MCF 10A (cell line): ENCODE results near the gene CFAP97D2. TPM values are rescaled to one million over a fixed set of nuclear protein-coding genes. Genes with fewer than 3 reads are reported as not detected.
"Not testable (repeated sequence)": the region's sequence is repeated elsewhere in the genome, so short reads cannot be mapped to it uniquely, and the experiment has no call there.

Experiments
- BruUV-seq: library from RNA; stranded (reverse); fragments of 400-500 nt; replicated peaks from 2 replicates; lab custom pipeline; 2021; lab: Mats Ljungman, UMichigan
- CTCF ChIA-PET: fragments of 300-600 bp; sonication (Branson Sonifier 250); formaldehyde crosslinking; extraction: SDS; loops from one replicate; lab custom pipeline; 2021; ENCODE audit warnings: antibody characterized with exemption, inconsistent platforms; lab: Yijun Ruan, JAX
- POLR2A ChIA-PET: fragments of 300-600, 350-650 bp; sonication (Branson Sonifier 250); formaldehyde crosslinking; extraction: SDS; loops from one replicate; lab custom pipeline; 2020; ENCODE audit warnings: antibody characterized with exemption, inconsistent platforms; lab: Yijun Ruan, JAX
- DNase-seq: peaks from one replicate; pipeline ENCODE4 v3.0.0-alpha.2; 2018; ENCODE audit not compliant: unreplicated experiment
- H3K27ac Mint-ChIP-seq: one replicate; pipeline ENCODE4 v1.8.0; 2022; ENCODE audit warnings: mild to moderate bottlenecking, low read depth, mixed read lengths; ENCODE audit not compliant: unreplicated experiment
- H3K27me3 Mint-ChIP-seq: one replicate; pipeline ENCODE4 v1.8.0; 2022; ENCODE audit warnings: mixed read lengths; ENCODE audit not compliant: insufficient read depth, unreplicated experiment
- H3K36me3 Mint-ChIP-seq: one replicate; pipeline ENCODE4 v1.8.0; 2022; ENCODE audit warnings: mild to moderate bottlenecking, moderate library complexity, mixed read lengths; ENCODE audit not compliant: insufficient read depth, unreplicated experiment
- H3K4me1 Mint-ChIP-seq: one replicate; pipeline ENCODE4 v1.8.0; 2022; ENCODE audit warnings: mixed read lengths; ENCODE audit not compliant: insufficient read depth, unreplicated experiment
- H3K4me3 Mint-ChIP-seq: one replicate; pipeline ENCODE4 v1.8.0; 2022; ENCODE audit warnings: mild to moderate bottlenecking, moderate library complexity, mixed read lengths; ENCODE audit not compliant: unreplicated experiment
- H3K9me3 Mint-ChIP-seq: one replicate; pipeline ENCODE4 v1.8.0; 2022; ENCODE audit warnings: mixed read lengths; ENCODE audit not compliant: unreplicated experiment
- intact Hi-C: fragments of 100-400 bp; cut with micrococcal nuclease; formaldehyde crosslinking; loops from 2 replicates; pipeline ENCODE4 v1.14.1; 2022
- total RNA-seq: library from RNA; stranded (reverse); gene quantifications from 2 replicates; pipeline ENCODE4 v1.2.3, GENCODE V29; 2022
- TF ChIP-seq, protein P1 (sequence below): fragments of 200-600 bp; IDR thresholded peaks from one replicate; pipeline ENCODE4 v1.8.0; 2022; ENCODE audit warnings: antibody characterized with exemption, mild to moderate bottlenecking; ENCODE audit not compliant: unreplicated experiment

CFAP97D2 gene
- total RNA-seq, 1 experiment from 2014 or later = not detected

GRCh38 chr13:114259974-114260373, 80.9 kb downstream of the CFAP97D2 start:
- DNase-seq = no peak
- no TSS peak for BruUV-seq
- ChIA-PET POLR2A (no interaction called here), CTCF (interaction anchor here (0.6 kb wide), 1 partner anchor 490 kb away, joined by 3 read pairs; no protein-coding TSS in a partner anchor)
- TF ChIP-seq, protein P1, sequence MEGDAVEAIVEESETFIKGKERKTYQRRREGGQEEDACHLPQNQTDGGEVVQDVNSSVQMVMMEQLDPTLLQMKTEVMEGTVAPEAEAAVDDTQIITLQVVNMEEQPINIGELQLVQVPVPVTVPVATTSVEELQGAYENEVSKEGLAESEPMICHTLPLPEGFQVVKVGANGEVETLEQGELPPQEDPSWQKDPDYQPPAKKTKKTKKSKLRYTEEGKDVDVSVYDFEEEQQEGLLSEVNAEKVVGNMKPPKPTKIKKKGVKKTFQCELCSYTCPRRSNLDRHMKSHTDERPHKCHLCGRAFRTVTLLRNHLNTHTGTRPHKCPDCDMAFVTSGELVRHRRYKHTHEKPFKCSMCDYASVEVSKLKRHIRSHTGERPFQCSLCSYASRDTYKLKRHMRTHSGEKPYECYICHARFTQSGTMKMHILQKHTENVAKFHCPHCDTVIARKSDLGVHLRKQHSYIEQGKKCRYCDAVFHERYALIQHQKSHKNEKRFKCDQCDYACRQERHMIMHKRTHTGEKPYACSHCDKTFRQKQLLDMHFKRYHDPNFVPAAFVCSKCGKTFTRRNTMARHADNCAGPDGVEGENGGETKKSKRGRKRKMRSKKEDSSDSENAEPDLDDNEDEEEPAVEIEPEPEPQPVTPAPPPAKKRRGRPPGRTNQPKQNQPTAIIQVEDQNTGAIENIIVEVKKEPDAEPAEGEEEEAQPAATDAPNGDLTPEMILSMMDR = no peak
- Mint-ChIP-seq H3K27ac (no peak overlapping the region), H3K4me3 (no peak overlapping the region), H3K9me3 (no peaks in the 10 kb centered on the region), H3K27me3 (no peaks in the 10 kb centered on the region), H3K36me3 (peaks cover 90% of the 10 kb centered on the region), H3K4me1 (no peaks in the 10 kb centered on the region)
- intact Hi-C loops = no loop called here

DNA sequence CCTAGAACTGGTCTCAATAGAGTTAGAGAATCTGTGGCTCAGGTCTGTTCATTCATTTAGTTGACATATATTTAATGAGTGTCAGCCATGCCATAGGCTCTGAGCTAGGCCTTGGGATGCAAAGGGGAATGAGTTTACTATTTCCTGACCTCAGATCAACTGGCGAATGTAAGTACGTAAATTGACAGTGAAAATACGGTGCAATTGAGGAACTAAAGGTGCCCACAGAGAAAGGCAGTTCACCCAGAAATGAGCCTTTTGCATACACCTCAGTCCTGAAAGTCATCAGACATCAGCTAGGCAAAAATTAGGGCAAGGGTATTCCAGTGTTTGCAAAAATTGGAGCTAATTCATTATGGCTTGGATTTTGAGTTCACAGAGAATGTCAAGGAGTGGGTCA, 81.8 kb downstream of the CFAP97D2 start:
- POLR2A ChIA-PET = interaction anchor here (0.7 kb wide), 1 partner anchor 125 kb away, joined by 3 read pairs; no protein-coding TSS in a partner anchor
- peaks cover 90% of the 10 kb centered on the region for H3K36me3 Mint-ChIP-seq
- H3K4me1 Mint-ChIP-seq = no peaks in the 10 kb centered on the region
- peak overlapping the region; percentile 12 for H3K27ac Mint-ChIP-seq
- H3K4me3 Mint-ChIP-seq = no peak overlapping the region
- intact Hi-C loops = no loop called here
- H3K9me3 Mint-ChIP-seq = no peaks in the 10 kb centered on the region
- no peaks in the 10 kb centered on the region for H3K27me3 Mint-ChIP-seq
- TF ChIP-seq, protein P1 = no peak
- BruUV-seq = no TSS peak
- CTCF ChIA-PET = no interaction called here
- no peak for DNase-seq

- TF ChIP-seq, protein P1 = no peak
- Mint-ChIP-seq H3K27ac (peak overlapping the region; percentile 12), H3K4me1 (no peaks in the 10 kb centered on the region), H3K36me3 (peaks cover 90% of the 10 kb centered on the region), H3K4me3 (no peak overlapping the region), H3K9me3 (no peaks in the 10 kb centered on the region), H3K27me3 (no peaks in the 10 kb centered on the region)
- no TSS peak for BruUV-seq
- POLR2A ChIA-PET = interaction anchor here (0.7 kb wide), 1 partner anchor 125 kb away, joined by 3 read pairs; no protein-coding TSS in a partner anchor
- DNase-seq = no peak
- CTCF ChIA-PET = no interaction called here
- intact Hi-C loops = no loop called here
These were observed 82.4 kb downstream of the CFAP97D2 start for GRCh38 chr13:114261328-114261965.

- intact Hi-C loops = no loop called here
- POLR2A ChIA-PET = no interaction called here
- no TSS peak for BruUV-seq
- Mint-ChIP-seq H3K27me3 (no peaks in the 10 kb centered on the region), H3K36me3 (peaks cover 90% of the 10 kb centered on the region), H3K9me3 (no peaks in the 10 kb centered on the region), H3K4me1 (no peaks in the 10 kb centered on the region), H3K4me3 (no peak overlapping the region), H3K27ac (no peak overlapping the region)
- DNase-seq = no peak
- TF ChIP-seq, protein P1 = no peak
- CTCF ChIA-PET = no interaction called here
These were observed 84.5 kb downstream of the CFAP97D2 start for GRCh38 chr13:114263578-114263977.

- intact Hi-C loops, DNase-seq, H3K27me3 Mint-ChIP-seq, BruUV-seq, H3K4me3 Mint-ChIP-seq, H3K4me1 Mint-ChIP-seq, H3K9me3 Mint-ChIP-seq, H3K27ac Mint-ChIP-seq, CTCF ChIA-PET, POLR2A ChIA-PET: not testable (repeated sequence)
- peaks cover 88% of the 10 kb centered on the region for H3K36me3 Mint-ChIP-seq
These were observed 85.3 kb downstream of the CFAP97D2 start for GRCh38 chr13:114264313-114264712.
